Measurements from ENCODE around the gene ZNF487.
"Not testable (repeated sequence)": the region's sequence is repeated elsewhere in the genome, so short reads cannot be mapped to it uniquely, and the experiment has no call there.

The ZNF487 gene

DNA sequence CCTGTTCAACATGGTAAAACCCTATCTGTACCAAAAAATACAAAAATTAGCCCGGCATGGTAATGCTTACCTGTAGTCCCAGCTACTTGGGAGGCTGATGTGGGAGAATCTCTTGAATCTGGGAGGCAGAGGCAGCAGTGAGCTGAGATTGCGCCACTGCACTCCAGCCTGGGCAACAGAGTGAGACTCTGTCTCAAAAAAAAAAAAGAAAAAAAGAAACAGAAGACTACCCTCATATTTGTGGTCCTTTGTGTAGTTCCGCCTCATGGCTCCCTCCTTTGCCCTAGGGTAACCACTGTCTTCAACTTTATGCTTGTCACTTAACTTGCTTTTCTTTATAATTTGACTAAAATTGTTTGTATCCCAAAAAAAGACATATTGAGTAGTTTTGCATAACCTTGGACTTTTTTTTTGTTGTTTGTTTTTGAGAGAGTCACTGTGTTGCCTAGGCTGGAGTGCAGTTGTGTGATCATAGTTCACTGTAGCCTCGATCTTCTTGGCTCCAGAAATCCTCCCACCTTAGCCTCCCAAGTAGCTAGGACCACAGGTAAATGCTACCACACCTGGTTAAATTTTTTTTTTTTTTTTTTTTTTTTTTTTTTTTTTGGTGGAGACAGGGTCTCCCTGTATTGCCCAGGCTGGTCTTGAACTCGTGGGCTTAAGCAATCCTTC is 3.7 kb downstream of the ZNF487 start:
- DNase-seq, result peak in 1 of 2 donors; percentile 22

DNA sequence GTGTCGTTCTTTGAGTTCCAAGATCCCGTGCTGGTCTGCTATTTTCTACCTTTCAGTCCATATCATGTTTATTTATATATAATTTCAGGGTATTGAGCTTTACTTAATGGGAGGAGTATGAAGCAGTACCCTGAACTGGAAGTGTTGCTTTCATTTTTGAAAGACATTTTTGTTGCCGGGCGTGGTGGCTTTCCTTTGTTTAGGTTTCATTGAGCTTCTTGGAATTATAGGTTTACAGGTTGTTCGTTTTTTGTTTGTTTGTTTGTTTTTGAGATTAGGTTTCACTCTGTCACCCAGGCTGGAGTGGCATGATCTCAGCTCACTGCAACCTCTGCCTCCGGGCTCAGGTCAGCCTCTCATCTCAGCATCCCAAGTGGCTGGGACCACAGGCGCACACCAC is 7.4 kb downstream of the ZNF487 start:
- no peak for DNase-seq

DNA sequence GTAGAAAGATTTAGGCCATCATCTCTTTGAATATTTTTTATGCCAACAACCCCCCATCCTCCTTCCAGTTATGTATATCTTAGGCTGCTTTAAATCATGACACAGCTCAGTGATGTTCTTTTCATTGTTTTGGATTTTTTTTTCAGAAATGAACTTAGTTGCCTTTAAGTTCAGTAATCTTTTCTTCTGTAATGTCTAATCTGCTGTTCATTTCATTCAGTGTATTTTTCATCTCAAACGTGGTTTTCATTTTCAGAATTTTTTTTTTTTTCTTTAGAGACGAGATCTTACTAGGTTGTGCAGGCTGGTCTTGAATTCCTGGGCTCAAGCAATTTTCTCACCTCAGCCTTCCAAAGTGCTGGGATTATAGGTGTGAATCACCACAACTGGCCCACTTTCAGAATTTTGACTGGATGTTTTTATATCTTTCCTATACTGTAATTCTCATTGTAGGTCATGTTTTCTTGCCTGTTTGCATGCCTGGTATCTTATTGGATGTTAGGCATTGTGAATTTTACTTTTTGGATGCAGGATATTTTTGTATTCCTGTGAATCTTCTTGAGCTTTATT is 8.1 kb downstream of the ZNF487 start:
- DNase-seq, result no peak

DNA sequence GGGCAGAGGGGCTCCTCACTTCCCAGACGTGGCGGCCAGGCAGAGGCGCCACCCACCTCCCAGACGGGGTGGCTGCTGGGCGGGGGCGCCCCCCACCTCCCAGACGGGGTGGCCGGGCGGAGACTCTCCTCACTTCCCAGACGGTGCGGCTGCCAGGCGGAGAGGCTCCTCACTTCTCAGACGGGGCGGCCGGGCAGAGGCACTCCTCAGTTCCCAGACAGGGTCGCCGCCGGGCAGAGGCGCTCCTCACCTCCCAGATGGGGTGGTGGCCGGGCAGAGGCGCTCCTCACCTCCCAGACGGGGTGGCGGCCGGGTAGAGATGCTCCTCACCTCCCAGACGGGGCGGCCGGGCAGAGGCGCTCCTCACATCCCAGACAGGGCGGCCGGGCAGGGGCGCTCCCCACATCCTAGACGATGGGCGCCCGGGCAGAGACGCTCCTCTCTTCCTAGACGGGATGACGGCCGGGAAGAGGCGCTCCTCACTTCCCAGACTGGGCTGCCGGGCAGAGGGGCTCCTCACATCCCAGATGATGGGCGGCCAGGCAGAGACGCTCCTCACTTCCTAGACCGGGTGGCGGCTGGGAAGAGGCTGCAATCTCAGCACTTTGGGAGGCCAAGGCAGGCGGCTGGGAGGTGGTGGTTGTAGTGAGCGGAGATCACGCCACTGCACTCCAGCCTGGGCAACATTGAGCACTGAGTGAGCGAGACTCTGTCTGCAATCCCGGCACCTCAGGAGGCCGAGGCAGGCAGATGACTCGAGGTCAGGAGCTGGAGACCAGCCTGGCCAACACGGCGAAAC is 9.5 kb downstream of the ZNF487 start:
- DNase-seq, result not testable (repeated sequence)

DNA sequence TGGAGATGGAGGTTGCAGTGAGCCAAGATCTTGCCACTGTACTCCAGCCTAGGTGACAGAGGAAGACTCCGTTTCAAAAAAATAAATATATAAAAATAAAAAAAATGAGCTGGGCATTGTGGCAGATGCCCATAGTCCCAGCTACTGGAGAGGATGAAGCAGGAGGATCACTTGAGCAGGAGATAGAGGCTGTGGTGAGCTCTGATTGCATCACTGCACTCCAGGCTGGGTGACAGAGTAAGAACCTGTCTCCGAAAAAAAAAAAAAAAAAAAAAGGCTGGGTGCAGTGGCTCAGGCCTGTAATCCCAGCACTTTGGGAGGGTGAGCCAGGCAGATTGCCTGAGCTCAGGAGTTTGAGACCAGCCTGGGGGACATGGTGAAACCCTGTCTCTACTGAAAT is 11.8 kb downstream of the ZNF487 start:
- no peak for DNase-seq

DNA sequence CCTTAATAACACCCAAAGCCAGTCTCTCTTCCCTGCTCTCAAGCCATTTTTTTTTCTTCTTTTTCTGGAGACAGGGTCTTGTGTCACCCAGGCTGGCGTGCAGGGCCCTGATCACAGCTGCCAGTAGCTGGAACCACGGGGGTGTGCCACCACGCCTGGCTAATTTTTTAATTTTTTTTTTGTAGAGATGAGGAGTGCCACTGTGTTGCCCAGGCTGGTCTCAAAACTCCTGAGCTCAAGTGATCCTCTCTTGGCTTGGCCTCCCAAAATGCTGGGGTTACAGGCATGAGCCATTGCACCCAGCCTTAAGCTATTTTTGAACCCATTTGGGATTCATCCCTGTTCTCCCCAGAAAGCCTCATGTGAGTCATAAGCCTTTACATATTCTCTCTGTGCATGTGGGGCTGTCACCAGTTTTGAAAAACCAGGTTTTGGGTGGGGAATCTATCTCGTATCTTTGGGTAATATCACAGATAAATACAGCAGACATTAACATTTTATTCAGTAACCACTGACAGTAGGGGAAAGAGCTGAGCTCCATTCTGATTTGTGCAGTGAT is 15.5 kb downstream of the ZNF487 start:
- DNase-seq, result no peak

DNA sequence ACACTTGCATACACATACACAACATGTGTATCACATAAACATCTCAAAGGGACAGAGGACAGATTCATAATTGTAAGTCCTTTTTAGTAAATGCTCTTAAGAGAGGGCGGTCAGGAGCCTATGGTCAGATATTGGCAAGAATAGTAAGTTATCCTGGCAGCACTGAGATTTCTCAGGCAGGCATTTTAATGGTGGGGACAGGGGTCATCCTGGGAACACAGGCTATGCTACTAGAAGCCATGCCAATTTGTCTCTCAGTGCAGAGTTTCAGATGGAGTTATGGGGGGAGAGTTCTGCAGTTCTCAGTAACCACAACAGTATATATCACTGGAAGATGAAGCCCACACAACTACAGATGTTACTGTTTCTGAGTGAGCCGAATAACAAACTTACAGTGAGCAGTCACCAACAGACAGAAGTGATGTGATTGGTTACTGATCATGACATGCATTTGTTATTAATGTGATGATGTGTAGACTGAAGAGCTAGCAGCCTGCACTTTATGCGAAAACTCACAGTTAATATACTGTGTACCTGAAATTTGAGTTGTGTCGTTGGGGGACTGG is 16.4 kb downstream of the ZNF487 start:
- no peak for DNase-seq

DNA sequence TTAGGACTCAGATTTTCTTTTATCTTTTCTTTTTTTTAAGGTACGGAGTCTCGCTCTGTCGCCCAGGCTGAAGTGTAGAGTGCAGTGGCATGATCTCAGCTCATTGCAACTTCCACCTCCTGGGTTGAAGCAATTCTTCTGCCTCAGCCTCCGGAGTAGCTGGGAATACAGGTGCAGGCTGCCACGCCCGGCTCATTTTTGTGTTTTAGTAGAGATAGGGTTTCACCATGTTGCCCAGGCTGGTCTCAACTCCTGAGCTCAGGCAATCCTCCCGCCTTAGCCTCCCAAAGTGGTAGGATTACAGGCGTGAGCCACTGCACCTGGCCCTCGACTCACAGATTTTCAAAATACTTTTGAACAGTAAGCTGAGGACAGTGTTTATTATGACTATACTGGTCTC is 17.1 kb downstream of the ZNF487 start:
- DNase-seq, result not testable (repeated sequence)

DNA sequence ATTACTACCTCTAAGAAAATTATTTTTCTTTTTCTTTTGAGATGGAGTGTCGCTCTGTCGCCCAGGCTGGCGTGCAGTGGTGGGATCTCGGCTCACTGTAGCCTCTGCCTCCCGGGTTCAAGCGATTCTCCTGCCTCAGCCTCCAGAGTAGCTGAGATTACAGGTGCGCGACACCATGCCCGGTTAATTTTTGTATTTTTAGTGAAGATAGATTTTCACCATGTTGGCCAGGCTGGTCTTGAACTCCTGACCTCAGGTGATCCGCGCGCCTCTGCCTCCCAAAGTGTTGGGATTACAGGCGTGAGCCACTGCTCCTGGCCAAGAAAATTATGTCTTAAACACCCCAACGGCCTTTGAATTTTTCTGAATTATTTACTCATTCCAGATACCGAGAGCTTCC is 19.6 kb downstream of the ZNF487 start:
- not testable (repeated sequence) for DNase-seq

DNA sequence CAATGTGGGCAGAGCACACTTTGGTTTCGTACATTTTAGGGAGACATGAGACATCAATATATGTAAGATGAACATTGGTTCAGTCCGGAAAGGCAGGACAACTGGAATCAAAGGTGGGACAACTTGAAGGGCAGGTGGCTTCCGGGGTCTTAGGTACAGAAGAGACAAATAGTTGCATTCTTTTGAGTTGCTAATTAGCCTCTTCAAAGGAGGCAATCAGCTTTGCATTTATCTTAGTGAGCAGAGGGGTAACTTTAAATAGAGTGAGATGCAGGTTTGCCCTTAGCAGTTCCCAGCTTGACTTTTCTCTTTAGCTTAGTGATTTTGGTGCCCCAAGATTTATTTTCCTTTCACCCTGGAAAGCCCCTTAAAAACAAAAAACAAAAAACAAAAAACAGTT is 21.3 kb downstream of the ZNF487 start:
- DNase-seq, result no peak

DNA sequence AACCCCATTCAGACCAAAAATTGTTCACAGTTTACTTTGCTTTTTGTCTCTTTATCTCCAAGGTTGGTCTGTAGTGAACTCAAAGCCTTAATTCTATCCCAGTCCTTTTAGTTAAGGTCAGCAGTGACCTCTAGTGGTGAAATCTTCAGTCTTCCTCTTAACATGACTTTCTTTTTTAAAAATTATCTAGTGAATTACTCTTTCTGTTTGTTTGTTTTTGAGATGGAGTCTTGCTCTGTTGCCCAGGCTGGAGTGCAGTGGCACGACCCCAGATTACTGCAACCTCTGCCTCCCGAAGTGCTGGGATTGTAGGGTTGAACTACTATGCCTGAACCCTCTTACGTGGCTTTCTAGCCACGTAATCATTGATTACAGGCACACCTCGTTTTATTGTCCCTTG is 25.0 kb downstream of the ZNF487 start:
- DNase-seq, result peak; percentile 11 to 81

DNA sequence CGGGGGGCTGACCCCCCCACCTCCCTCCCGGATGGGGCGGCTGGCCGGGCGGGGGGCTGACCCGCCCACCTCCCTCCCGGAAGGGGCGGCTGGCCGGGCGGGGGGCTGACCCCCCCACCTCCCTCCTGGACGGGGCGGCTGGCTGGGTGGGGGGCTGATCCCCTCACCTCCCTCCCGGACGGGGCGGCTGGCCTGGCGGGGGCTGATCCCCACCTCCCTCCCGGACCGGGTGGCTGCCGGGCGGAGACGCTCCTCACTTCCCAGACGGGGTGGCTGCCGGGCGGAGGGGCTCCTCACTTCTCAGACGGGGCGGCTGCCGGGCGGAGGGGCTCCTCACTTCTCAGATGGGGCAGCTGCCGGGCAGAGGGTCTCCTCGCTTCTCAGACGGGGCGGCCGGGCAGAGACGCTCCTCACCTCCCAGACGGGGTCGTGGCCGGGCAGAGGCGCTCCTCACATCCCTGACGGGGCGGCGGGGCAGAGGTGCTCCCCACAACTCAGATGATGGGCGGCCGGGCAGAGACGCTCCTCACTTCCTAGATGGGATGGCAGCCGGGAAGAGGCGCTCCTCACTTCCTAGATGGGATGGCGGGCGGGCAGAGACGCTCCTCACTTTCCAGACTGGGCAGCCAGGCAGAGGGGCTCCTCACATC is 28.3 kb downstream of the ZNF487 start:
- not testable (repeated sequence) for DNase-seq

DNA sequence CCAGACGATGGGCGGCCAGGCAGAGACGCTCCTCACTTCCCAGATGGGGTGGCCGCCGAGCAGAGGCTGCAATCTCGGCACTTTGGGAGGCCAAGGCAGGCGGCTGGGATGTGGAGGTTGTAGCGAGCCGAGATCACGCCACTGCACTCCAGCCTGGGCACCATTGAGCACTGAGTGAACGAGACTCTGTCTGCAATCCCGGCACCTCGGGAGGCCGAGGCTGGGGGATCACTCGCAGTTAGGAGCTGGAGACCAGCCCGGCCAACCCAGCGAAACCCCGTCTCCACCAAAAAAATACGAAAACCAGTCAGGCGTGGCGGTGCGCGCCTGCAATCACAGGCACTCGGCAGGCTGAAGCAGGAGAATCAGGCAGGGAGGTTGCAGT is 28.8 kb downstream of the ZNF487 start:
- DNase-seq, result not testable (repeated sequence)

DNA sequence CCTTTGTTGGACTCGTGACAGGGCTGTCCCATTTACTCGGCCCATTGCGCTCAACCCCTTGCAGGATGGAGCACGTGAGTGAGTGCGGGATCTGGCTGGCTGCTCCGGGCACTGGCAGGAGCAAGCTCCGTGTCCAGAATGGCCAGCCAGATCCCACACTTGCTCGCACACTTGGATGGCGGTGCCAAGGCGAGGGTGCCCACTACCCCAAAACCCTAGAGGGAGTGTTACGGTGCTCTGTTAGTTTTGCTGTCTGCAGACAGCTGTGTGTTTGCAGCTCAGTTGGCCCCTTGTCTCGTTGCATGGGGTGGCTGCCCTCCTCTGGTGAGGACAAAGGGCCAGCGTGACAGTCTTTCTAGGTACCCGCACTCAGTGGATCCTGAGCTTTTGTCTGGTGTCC is 34.2 kb downstream of the ZNF487 start:
- DNase-seq, result no peak

DNA sequence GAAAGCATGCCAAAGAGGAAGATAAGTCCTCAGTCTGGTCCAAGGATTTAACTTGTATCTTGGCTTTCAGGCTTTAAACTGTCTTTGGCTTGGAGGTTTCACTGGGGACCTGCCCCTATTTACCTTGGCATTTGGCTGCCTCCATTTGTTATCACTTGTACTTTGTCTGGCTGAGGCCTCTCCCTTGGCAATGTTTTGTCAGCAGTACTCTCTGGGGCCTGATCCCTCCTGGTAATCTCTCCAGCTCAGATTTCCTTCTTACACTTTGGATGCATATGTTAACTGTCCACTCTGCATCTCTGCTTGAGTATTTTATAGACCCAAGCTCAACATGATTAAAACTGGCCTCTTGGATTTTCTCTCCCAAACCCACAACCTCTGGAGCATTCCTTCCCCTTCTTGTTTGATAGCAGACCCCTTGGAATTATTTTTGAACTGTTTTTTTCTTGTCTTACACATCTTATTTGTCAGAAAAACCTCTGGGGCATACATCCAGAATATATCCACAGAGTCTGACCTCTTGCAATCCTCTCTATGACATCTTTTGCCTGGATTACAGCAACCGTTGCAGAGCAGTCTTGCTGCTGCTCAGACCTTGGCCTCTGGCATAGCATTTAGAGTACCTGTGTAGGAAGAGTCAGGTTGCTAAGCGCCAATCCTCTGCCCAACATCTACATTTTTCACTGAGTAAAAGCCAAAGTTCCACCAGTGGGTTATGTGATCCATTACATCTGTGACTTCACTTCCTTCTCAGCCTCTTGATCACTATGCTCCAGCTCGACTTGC is 35.2 kb downstream of the ZNF487 start:
- no peak for DNase-seq

DNA sequence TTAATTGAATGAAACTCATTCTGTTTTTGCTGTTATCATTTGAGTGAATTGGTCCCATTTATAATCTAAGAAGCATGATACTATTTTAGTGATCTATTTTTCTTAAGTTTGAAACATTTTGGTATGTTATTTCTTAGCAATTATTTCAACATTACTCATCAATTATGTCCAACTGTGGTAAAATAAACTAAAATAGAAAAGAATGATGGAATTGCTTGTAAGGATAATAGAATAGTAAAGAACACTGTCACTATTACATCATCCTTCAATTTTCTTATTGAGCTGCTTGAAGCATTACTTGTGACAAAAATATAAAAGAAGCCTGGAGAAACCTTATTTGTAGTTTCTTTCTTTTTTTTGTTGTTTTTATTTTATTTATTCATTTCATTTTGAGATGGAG is 42.4 kb downstream of the ZNF487 start:
- DNase-seq, result no peak

DNA sequence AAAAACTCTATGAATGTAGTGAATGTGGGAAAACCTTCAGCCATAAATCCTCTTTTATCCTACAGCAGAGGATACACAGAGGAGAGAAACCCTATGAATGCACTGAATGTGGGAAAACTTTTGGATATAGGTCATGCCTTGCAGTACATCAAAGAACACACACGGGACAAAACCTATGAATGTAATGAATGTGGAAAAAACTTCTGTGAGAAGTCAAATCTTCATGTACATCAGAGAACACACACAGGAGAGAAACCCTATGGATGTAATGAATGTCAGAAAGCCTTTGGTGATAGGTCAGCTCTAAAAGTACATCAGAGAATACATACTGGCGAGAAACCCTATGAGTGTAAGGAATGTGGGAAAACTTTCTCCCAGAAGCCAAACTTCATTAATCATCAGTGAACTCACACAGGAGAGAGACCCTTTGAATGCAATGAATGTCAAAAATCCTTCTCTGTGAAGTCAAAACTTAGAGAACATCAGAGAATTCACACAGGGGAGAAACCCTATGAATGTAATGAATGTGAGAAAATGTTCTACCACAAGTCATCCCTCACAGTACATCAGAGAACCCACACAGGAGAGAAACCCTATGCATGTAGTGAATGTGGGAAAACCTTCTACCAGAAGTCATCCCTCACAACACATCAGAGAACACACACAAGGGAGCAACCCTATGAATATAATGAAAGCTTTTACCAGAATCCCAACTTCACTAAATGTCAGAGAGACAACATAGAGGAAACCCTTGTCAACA is 45.6 kb downstream of the ZNF487 start:
- no peak for DNase-seq

DNA sequence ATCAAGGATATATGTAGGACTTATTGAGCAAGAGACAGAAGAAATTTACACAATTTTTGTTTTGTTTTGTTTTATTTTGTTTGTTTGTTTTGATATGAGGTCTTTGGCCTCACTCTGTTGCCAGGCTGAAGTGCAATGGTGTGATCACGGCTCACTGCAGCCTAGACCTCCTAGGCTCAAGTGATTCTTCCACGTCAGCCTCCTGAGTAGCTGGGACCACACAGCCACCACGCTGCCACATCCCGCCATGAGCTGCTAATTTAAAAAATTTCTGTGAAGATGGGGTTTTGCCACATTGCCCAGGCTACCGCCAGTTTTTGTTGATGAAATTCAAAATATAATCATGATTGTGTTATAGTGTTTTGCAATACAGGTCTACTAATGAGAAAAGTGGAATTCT is 54.9 kb downstream of the ZNF487 start:
- no peak for DNase-seq

DNA sequence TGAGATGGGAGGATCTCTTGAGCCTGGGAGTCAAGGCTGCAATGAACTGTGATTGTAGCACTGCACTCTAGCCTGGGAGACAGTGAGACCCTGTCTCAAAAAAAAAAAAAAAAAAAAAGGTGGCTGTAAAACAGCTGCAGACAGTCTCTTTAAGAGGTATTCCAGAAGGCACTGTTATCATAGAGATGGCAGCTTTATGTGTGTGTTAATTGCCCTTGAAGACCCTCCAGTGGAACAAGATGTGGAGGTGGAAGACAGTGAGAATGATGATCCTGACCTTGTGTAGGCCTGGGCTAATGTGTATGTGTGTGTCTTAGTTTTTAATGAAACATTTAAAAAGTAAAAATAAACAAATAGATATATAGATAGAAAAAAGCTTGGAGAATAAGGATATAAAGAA is 66.0 kb downstream of the ZNF487 start:
- no peak for DNase-seq

DNA sequence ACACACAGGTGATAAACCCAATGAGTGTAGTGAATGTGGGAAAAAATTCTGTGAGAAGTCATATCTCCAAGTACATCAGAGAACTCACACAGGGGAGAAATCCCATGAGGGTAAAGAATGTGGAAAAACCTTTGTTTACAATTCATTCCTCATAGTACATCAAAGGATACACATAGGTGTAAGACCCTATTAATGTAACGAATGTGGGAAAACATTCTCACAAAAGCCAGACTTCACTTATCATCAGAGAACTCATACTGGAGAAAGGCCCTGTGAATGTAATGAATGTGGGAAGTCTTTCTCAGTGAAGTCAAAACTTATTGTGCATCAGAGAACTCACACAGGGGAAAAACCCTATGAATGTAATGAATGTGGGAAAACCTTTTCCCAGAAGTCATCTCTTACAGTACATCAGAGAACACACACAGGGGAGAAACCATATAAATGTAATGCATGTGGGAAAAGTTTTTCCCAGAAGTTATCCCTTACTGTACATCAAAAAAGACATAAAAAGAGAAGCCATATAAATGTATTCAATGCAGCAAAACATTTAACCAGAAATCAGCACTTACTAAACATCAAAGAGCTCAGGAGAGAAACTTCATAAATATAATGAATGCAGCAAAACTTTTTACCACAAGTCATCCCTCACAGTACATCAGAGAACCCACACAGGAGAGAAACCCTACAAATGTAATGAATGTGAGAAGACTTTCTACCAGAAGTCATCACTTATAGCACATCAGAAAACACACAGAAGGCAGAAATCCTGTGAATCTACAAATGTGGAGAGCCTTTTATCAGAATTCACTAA is 87.7 kb downstream of the ZNF487 start:
- no peak for DNase-seq

Data from CD4-positive, alpha-beta T cell treated with Interleukin-1 beta for 1 hour (primary cell).